GM19099 (cell line): ENCODE results near the gene C19orf44.

ENCODE experiments used
- POLR2A ChIP-seq: IDR thresholded peaks from 3 replicates; pipeline ENCODE4 v1.6.1; 2011; ENCODE audit warnings: low read depth; ENCODE audit not compliant: insufficient read length; ENCODE audit errors: extremely low read depth

Gene C19orf44

DNA sequence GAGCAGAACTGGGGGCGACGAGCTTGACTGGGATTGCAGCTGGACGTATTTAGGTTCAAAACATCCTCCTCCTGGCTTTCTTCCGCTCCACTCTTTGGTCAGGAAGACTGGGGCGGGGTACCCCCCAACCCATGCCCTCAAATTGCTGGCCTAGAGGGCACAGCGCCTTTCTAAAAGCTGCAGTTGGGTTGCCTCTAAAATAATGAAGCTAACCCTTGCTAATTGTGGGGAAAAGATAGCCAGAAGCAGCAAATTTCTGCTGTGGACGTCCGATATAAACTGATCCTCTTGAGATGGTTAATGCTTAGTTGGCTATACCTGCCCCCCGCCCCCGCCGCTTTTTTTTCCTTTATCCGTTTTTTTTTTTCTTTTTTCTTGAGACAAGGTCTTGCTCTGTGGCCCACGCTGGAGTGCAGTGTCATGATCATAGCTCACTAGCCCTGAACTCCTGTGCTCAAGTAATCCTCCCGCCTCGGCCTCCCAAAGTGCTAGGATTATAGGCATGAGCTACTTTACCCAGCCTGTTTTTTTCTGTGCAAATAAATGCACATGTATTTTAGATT, 46.8 kb downstream of the C19orf44 start:
- TF ChIP-seq POLR2A = no peak

DNA sequence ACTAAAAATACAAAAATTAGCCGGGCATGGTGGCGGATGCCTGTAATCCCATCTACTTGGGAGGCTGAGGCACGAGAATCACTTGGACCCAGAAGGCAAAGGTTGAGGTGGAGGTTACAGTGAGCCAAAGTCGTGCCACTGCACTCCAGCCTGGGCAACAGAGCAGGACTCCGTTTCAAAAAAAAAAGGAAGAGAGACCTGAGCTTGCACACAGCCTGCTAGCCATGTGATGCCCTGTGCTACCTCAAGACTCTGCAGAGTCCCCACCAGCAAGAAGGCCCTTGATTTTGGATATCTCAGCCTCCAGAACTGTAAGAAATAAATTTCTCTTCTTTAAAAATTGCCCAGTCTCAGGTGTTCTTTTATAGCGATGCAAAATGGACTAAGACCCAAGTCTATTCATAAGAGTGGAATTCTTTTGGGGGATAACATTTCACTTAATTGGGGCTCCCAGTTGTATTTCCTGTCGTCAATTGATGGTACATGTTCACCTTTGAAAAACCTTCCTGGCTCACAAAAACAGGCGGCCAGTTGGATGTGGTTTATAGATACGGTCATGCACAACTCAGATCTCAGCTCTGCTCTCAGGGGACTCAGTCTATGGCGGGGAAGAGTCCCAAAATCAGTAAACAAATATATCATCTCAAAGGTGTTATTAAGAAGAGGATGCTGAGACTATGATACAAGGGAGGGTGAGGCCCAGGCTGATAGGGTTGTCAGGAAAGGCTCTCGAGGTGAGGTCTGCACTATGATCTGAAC, 48.5 kb downstream of the C19orf44 start:
- TF ChIP-seq POLR2A = no peak

DNA sequence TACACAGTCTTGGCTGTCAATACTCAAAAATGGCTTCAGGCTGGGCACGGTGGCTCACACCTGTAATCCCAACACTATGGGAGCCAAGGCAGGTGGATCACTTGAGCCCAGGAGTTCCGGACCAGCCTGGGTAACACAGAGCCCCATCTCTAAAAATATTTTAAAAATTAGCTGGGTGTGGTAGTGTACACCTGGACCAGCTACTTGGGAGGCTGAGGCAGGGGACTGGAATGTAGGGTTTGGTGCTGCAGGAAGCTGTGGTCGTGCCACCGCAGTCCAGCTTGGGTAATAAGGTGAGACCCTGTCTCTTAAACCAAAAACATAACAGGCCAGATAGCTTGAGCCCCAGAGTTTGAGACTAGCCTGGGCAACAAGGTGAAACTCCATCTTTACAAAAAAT, 52.8 kb downstream of the C19orf44 start:
- no peak for TF ChIP-seq POLR2A

DNA sequence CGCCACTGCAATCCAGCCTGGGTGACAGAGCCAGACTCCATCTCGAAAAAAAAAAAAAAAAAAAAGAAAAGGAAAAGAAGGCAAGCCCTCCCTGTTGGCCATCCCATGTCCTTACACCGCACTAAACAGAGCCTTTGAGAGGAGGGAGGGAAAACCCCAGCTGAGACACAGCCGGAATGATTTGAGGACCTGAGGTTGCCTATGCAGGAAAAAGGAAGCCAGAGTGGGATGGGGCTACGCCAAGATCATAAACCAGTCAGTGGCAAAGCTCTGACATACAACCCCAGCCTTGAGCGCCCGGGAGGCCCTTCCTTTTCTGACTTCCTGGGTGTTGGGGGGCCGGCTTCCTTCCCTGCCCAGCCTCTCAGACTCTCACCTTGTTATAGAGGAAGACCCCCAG, 58.6 kb downstream of the C19orf44 start:
- TF ChIP-seq POLR2A = no peak

DNA sequence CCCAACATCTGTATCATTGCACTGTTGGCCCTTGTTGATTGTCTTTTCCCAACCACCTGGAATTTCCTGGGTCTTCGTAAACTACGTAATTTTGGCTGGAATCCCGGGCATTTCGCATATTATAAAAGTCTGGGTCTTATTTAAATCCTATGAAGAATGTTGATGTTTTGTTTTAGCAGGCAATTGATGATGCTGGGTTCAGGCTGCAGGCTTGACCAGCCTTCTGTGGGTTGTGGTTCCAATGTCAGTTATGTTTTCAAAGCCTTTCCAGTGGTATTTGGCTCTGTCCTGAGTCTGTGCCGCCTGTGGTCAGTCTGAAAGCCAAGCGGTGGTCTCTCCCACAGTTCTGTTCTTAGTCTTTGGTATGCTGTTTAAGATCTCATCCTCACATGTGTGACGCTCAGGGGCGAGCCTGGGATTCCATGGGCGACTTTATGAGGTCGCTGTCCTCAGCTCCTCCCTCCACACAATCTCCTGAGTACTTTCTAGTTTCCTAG, 63.6 kb downstream of the C19orf44 start:
- TF ChIP-seq POLR2A = no peak

DNA sequence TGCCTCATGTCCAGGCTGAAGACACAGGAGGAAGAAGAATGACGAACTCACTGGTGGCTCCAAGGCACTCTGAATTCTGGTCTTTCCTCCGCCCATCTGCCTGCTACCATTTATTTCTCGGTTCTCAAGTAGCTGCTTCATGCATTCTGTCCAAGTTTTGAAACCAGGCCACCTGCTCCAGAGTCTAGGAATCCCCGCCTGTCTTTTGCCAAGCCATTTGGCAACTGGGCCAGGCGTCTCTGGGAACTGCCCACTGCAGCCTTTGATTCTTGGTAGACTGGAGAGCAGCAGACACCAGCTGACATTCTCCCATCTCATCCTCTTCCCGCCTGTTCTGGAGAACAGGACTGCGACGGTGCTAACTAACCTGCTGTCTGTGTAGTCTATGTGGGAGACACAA, 65.2 kb downstream of the C19orf44 start:
- TF ChIP-seq POLR2A = no peak

DNA sequence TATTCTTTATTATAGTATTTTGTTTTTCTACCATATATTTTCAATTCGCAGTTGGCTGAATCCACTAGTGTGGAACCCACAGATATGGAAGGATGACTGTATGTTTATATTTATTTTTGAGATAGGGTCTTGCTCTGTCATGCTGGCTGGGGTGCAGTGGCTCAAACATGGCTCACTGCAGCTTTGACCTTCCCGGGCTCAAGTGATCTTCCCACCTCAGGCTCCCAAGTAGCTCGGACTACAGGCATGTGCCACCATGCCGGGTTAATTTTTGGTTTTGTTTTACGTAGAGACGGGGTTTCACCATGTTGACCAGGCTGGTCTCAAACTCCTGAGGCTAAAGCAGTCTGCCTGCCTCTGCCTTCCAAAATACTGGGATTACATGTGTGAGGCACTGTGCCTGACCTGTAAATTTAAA, 66.4 kb downstream of the C19orf44 start:
- no peak for TF ChIP-seq POLR2A

DNA sequence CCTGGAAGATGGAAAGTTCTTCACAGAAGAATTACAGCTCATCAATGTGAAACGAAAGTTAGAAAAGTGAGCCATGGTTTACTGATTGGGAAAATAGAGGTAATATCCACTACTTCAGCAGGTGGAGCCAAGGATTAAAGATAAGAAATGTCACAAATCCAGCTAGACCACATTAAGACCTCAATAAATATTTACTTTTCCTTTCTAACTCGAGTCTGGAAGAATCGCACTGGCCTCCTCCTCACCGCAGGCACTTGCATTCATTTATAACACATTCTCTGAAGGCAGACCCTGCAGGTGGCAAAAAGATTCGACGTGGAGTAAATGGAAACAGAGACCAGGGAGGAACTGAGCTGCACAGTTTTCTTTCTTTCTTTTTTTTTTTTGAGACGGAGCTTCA, 68.6 kb downstream of the C19orf44 start:
- TF ChIP-seq POLR2A = no peak

DNA sequence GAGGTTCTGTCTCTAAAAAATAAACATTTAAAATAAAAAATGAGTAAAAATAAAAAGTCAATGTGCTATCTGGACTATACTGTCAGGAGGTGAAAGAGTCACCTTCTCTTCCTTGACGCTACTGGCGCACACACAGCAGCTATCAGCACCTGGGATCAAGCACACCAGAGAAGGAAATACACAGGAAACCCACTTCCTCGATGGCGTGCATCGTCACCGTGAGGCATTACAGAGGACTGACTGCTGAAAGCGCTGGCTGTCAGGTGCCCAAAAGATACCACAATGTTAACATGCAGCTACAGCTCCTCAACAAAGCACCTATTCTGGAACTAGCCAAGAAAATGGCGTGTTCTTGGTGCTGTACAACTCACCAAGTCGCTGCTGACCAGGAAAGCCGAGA, 70.0 kb downstream of the C19orf44 start:
- TF ChIP-seq POLR2A = no peak

DNA sequence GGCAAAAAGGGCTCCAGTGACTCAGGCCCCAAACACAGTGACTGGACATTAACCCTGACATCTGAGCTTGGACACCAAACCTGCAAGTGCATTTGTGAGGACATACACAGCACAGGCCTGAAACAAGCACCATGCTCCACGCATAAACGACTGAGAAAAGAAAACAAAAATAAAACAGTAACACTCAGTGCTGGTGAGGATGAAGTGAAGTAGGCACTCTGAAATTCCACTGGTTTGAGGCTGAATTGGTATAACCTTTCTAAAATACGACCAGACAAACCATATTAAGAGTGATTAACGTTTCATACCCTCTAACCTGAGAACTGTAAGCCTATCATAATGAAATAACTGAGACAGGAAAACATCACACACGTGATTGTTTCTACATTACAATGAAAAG, 70.5 kb downstream of the C19orf44 start:
- TF ChIP-seq POLR2A = no peak

DNA sequence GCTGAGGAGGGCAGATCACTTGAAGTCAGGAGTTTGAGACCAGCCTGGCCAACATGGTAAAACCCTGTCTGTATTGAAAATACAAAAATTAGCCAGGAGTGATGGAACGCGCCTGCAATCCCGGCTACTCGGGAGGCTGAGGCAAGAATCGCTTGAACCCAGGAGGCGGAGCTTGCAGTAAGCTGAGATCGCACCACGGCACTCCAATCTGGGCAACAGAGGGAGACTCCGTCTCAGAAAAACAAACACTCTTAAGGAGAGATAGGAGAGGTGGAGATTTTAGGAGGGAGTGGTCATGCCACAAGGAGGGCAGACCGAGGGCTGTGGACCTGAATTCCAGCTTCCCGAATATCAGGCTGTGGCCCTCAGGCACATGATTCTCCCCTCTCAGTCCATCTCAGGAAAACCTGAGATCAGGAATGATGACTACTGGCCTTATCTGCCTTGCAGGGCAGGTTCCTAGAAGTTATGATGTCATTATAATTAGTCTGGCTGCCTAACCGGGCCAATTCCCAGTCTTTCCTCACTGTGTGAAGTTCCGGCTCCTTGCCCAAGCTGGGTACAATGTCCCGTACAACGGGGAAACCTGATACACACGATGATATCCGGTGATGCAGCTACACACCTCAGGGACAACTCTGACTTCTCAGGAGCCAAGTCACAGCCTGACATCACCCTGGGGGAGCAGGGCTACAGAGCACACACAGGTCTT, 73.6 kb downstream of the C19orf44 start:
- TF ChIP-seq POLR2A = no peak
